AG09309 (cell line): ENCODE measurements around the gene TCIRG1.

ENCODE experiments used
- DNase-seq: peaks from one replicate; pipeline ENCODE4 v3.0.0-alpha.2; 2010; ENCODE audit warnings: low read depth
- H3K4me3 ChIP-seq: 2 replicates; pipeline ENCODE4 v1.5.1; 2011; ENCODE audit warnings: mild to moderate bottlenecking, low read depth, low read length, moderate library complexity; ENCODE audit not compliant: control insufficient read depth
- CTCF ChIP-seq: IDR thresholded peaks from 2 replicates; pipeline ENCODE4 v1.5.1; 2011; ENCODE audit warnings: mild to moderate bottlenecking, low read depth, low read length, inconsistent platforms; ENCODE audit not compliant: insufficient read depth, control insufficient read depth; ENCODE audit errors: missing control alignments

Gene TCIRG1

DNA sequence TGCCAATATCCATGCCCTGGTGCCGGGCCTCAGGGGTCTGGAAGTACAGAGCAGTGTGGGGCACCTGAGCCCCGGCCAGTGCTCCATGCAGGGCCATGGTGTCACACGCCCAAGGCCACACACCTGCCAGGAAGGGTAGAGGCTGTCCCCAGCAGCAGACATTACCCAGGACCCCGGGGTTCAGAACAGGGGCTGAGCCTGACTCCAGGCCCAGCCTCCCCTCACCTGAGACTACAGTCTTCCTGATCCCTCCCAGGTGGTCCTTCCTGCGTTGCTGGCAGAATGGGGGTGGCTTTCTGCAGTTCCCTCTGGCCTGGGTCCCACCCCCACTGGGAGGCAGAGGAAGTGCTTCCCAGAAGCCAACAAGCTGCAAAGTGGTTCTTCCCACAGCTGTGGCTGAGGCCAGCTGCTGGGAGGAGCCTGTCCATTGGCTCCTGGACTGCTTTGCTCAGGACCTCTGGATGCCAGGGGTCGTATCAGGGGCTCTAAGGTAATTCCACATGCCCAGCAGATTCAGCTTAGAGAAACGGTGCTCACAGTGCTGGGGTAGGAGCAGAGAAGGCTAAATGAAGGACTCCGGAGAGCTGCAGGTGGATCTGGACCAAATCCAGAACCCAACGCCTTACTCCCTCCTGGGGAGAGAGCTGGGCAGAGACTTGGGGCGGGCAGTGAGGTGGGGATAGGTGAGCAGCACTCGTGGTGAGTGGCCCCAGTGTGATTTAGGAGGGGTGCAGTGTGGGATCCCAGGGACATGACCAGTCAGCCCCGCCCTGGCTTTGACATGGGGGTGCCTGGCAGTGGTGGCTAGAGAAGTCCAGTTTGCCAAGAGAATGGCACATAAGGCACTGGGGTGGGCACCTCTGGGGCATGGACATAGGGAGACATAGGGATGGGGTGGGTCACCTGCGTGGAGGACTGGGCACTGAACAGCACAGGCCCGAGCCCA lies 12.6 kb downstream of the TCIRG1 start:
- H3K4me3 ChIP-seq, result no peak overlapping the region
- TF ChIP-seq CTCF, result no peak
- DNase-seq, result no peak

DNA sequence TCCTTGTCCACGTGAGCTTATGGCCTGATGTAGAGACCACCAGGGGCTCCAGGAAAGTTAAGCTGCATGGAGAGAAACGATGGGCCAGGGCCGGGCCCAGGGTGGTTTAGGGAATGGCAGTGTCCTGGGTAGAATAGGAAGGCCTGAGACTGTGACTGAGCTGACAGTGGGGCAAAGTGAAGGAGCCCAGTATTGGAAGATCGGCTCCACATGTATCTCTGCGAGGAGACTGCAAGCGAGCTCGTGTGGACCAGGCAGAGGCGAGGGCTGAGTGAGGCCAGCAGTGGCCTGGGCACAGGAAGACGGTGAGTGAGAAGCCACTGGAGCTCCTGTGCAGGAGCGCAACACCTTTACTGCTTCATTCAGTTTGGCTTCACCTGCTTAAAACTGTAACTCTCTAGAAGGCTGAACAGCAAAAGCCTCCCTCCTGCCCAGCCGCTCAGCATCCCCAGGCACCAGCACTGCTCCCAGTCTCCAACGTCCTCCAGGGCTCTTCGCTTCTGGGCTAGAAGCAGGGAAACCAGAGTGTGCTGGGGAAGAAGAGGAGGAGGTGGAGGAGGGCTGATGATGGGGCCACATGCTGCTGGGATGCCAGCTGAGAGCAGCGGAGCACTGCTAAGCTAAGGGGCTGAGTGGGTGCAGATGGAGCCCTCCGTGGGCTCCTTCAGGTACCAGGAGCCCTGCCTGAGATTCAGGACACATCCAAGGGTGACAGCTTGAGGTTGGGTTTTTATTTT lies 13.5 kb downstream of the TCIRG1 start:
- no peak overlapping the region for H3K4me3 ChIP-seq
- TF ChIP-seq CTCF, result no peak
- no peak for DNase-seq

DNA sequence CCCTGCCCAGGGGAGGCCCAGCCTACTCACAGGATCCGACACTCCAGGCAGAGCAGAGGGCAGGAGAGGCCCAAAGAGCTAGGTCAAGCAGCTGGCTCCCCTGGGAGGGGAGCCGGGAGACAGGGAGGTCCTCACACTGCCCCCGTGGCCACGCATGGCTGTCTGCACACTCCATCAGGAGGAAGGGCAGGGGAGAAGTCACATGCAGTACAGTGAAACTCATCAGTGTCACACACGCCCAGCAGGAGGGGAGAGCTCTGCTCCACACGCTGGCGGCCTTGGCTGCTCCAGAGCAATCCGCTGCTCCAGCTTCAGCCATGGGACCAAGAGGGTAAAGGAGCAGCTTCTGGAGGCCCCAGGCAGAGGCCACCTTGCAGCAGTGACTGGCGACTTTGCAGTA lies 14.3 kb downstream of the TCIRG1 start:
- no peak for TF ChIP-seq CTCF
- no peak overlapping the region for H3K4me3 ChIP-seq
- DNase-seq, result no peak

- DNase-seq, result no peak
- TF ChIP-seq CTCF, result no peak
- H3K4me3 ChIP-seq, result no peak overlapping the region
Observed at GRCh38 chr11:68053981-68054812, 15.4 kb downstream of the TCIRG1 start.

- TF ChIP-seq CTCF, result no peak
- H3K4me3 ChIP-seq, result no peak overlapping the region
- no peak for DNase-seq
Observed at GRCh38 chr11:68056317-68057285, 17.8 kb downstream of the TCIRG1 start.
